ENCODE data around the gene BRWD1.
"Not testable (repeated sequence)": the region's sequence is repeated elsewhere in the genome, so short reads cannot be mapped to it uniquely, and the experiment has no call there.

Gene BRWD1

DNA sequence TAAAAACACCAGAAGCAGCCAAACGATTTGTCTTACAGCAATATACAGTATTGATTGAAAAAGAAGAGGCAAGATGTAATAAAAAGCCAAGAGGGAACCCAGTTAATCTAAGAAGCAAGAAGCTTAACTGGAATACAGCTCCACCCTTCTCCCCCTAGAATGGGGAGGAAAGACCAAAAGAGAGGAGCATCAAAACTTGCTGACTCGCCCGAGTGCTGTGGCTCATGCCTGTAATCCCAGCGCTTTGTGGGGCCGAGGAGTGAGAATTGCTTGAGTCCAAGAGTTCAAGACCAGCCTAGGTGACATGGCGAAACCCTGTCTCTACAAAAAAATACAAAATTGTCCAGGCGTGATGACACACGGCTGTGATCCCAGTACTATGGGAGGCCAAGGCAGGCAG lies 32.2 kb downstream of the BRWD1 start:
- no peak for DNase-seq

DNA sequence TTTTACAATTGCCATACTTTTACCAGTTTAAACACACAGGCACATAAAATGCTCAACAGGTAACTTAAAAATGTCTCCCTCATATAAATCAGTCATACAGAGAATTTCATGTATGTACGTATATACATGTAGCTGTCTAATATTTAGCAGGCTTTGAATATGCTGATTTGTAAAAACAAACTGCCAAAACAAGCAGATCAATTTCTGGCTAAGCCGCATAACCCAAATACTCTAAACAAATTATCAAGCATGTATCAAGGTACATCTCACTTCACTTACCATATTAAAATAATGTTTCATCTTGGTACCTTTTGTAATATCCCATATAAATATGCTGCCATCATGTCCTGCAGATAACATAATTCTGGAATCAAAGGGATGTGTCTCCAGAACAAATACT lies 43.8 kb downstream of the BRWD1 start:
- DNase-seq = no peak

DNA sequence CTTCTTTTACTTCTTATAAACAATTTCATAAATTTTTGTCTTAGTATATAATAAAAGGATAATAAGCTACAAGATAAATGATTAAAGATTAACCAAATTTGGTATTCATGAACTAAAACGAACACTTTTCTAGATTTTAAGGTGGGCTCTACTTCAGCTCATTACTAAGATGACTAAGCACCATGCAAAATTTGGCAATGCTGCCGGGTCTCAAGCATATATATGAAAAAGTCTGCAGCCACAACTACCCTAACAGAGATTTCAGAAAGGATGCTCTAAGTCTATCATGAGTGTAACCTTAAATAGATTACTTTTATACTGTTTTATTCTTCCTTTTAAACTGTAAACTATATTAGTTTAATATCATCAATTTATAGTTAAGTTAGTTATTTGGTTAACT lies 47.8 kb downstream of the BRWD1 start:
- DNase-seq = no peak

GRCh38 chr21:39263372-39263771 lies 50.1 kb downstream of the BRWD1 start:
- no peak for DNase-seq

DNA sequence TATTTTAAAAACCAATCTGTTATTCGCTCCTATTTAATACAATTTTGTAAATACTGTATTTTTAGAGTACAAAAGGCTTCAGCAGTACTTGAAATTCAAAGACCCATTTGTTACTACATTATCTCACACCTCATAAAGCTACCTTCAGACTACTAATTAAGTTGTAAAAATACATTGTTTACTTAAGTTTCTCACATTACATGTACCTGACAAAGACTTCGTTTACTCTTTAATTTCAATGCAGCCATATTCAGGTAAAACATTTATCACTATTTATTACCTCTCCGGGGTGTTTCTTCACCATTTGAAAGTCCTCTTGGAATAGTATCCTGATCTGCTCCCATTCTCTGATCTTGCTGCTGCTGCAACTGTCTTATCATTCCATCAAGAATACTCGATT lies 55.2 kb downstream of the BRWD1 start:
- no peak for DNase-seq

GRCh38 chr21:39251326-39251725 lies 62.1 kb downstream of the BRWD1 start:
- DNase-seq = no peak

DNA sequence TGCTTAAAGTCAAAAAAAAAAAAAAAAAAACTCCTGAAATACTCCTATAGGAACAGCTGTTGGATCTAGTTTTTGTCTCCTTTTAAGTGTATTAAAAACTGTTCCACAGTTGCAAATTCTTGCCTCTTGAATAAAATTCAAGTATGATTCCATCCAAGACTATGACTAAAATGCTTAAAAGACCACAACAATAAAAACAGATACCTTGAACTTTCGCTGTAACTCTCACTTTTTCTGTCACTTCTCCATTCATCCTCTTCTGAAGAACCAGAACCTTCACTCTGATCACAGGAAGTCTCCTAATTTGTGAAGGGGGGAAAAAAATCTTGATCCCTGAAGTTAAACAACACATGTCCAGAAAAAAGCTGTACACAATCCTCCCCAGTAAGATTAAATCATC lies 75.2 kb downstream of the BRWD1 start:
- DNase-seq = no peak

DNA sequence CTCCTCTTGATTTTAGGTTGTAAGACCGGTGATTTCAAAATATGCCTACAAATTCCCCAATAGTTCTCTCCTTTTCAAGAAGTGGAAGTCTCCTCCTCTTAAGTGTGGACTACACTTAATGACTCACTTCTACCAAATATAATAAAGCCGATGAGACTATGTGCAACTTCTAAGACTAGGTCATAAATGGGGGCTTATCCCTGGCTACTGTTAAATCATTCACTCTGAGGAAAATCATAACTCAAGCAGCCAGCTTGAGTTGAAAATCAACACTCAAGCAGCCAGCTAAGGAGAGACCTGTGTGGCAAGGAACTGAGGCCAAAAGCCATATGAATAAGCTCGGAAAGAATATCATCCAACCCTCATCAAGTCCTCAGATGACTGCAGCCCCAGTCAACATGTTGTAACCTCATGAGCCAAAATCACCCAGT lies 80.6 kb downstream of the BRWD1 start:
- DNase-seq = no peak

GRCh38 chr21:39224930-39225329 lies 88.5 kb downstream of the BRWD1 start:
- no peak for DNase-seq

DNA sequence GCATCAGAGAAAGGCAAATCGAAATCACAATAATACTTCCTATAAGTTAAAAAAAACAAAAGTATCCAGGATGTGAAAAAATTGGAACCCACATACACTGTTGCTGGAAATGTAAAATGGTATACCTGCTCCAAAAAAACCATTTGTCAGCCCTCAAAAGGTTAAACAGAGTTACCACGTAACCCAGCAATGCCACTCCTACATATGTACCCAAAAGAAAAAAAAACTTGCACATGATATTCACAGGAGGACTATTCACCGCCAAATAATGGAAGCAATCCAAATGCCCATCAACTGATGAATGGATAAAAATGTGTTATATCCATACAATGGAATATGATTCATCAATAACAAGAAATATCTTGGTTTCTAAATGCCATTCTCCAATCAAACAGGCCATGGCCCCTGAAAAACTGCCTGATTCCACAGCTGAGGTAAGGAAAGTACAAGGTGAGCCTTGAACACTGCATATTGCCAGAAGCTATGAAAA lies 91.4 kb downstream of the BRWD1 start:
- no peak for DNase-seq

- no peak for DNase-seq
These were observed 92.0 kb downstream of the BRWD1 start for GRCh38 chr21:39221282-39221996.

DNA sequence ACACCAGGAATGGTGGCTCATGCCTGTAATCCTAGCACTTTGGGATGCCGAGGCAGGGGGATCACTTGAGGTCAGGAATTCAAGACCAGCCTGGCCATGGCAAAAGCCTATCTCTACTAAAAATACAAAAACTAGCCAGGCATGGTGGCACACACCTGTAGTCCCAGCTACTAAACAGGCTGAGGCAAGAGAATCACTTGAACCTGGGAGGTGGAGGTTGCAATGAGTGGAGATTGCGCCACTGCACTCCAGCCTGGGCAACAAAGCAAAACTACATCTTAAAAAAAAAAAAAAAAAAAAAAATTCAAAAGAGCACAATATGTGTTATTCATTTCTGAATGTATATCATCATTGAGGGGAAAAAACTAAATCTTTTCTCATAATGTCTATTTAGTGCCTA lies 92.6 kb downstream of the BRWD1 start:
- not testable (repeated sequence) for DNase-seq

DNA sequence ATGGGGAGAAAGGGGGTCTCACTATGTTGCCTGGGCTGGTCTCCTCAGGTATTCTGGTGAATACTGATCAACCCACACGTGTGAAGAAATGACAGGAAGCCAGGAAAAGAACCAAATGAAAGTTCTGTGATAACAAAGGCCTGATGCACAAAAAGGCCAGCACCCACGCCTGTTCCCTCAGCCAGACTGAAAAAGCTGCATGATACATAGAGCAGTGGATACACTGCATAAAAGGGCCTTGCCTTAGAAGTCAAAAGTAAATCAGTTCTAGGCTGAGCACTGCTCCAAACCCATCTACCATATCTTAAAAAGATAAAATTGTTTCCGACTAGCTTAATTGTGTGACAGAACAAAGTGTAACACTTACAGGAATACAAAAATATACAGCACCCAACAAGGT lies 93.3 kb downstream of the BRWD1 start:
- DNase-seq = no peak

DNA sequence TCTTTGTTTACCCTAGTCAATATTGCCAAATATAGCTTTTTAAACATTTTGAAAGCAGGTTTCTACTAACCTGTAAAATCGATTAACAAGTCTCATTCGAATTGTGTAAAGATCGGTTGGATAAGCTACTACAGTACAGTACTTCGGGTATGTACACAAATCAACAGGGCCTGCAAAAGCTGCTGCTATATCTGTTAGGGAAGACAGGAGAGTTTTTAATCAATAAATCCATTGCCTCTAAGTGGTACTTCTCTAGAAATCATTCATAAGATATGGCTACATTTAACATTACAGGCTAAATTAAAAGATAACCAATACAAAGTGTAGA lies 95.4 kb downstream of the BRWD1 start:
- no peak for DNase-seq

DNA sequence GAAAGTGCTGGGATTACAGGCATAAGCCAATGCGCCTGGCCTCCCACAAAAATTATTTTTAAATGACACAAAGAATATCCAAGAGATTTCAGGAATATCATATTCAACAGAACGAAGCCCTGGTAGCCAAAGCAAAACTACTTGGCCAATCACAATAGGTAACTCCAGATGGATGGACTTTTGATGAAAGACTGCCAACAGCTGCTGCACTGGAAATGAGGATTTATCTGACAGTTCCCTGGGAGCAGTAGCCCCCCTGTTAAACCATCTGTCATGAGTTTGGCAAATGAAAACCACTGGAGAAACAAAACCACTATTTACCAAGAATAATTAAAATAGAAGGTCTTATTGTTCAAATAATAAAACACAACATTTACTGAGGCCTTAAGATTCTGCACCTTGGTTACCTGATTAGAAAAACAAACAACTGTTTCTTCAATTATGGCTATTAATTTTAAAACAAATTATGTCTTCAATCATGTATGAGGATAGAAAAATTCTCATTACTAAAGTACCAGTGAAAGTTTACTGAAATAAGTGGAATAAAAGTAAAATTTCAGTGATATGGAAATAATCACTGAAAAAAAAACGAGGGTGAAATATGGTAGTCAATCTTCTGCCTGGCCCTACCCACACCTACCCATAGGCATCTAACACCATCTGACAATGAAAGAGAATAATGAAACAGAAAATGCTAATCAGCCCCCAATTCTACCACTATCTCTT lies 95.9 kb downstream of the BRWD1 start:
- DNase-seq = no peak

DNA sequence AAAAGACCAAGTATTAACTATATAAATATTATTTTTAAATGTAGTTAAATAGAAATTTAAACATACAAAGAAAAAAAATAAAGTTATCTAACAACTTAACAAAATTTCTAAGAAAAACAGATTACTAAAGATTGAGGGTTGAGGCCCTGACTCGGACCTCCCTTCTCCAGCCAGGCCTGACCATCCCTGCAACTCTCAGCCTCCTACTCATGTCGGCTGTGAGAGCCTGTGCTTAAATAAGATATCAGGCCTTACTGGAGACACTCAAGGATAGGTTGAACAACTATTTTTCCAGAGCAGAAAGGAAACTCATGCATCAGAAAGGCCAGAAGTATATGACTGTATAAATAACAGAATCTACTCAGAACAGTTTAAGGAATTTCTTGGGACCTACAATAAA lies 97.1 kb downstream of the BRWD1 start:
- DNase-seq = no peak

- no peak for DNase-seq
These were observed 98.4 kb downstream of the BRWD1 start for GRCh38 chr21:39215078-39215477.

DNA sequence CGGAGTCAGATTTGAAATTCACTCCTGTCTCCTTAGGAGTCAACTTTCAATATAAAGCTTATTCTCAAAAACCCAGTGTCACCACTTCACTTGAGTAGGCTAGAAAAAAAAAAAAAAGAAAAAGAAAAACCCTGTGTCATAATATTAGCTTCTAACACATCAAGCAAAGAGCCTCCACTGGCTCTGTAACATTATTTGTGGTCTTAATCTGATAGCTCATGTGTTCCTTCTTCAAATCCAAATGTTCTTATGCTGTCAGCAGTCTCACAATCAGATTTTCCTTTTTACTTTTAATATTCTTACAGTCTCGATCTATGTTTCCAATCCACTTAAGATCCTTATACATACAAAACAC lies 104.1 kb downstream of the BRWD1 start:
- no peak for DNase-seq

GRCh38 chr21:39208624-39209333 lies 104.7 kb downstream of the BRWD1 start:
- DNase-seq = no peak

GRCh38 chr21:39204134-39204533 lies 109.3 kb downstream of the BRWD1 start:
- no peak for DNase-seq

DNA sequence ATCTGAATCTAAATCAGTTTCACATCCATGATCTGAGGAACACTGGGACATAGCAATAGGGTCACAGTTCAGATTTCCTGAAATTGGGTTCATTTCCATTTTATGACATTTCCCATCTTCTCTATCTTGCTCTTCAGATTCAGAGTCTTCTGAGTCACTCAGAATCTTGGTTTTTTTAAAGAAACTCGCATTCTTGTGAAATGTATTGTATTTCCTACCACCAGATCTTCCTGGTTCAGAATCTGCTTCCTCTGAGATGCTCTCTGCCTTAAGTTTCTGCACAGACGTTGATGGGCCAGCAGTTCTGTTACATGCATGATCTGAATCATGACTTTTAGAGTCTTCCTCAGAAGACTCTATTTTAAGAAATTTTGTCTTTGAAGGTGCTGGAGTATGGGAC lies 114.6 kb downstream of the BRWD1 start:
- DNase-seq = no peak

GRCh38 chr21:39197448-39198233 lies 115.8 kb downstream of the BRWD1 start:
- DNase-seq = no peak

- DNase-seq = no peak
These were observed 116.6 kb downstream of the BRWD1 start for GRCh38 chr21:39196838-39197237.

All from NCI-H2107 (cell line).